K562 (cell line): ENCODE results near the gene DMD. TPM values are rescaled to one million over a fixed set of nuclear protein-coding genes. Genes with fewer than 3 reads are reported as not detected.

ENCODE experiments used
- ATAC-seq: fragments of 200-7000 bp; cut with Tn5 transposase; 3 replicates; pipeline ENCODE4 v1.9.1; 2020; ENCODE audit warnings: moderate library complexity
- BruUV-seq: library from RNA; stranded (reverse); fragments of 400-500 nt; replicated peaks from 2 replicates; lab custom pipeline; 2021; lab: Mats Ljungman, UMichigan
- CTCF ChIA-PET: fragments of 300-600 bp; formaldehyde crosslinking; extraction: SDS; loops from one replicate; lab custom pipeline; 2021; ENCODE audit warnings: low intra/inter-chr PET ratio; lab: Yijun Ruan, JAX
- POLR2A ChIA-PET: fragments of 300-600, 350-650 bp; sonication (Branson Sonifier 250); formaldehyde crosslinking; extraction: SDS; loops from one replicate; lab custom pipeline; 2021; ENCODE audit warnings: antibody characterized with exemption, inconsistent platforms; lab: Yijun Ruan, JAX
- DNase-seq, 4 experiments: peaks; one replicate each; pipeline versions ENCODE4 v3.0.0 to v3.0.0-alpha.2; 2011 to 2018; ENCODE audit warnings: low spot score in 3 of 4, mixed read lengths in 3 of 4; ENCODE audit errors: extremely low read depth in 1 of 4
- FAIRE-seq: peaks from 2 replicates; lab custom pipeline; 2011; peaks lifted over from hg19 to GRCh38; lab: Jason Lieb, UNC
- H2AFZ ChIP-seq: 2 replicates; pipeline ENCODE4 v1.6.0; 2011; ENCODE audit warnings: low read depth, low read length, control low read depth, inconsistent platforms
- H3K27ac ChIP-seq: fragments of 200-600 bp; 3 replicates; pipeline ENCODE4 v1.8.0; 2011; ENCODE audit warnings: low read depth, mild to moderate bottlenecking, control low read depth, inconsistent platforms, low read length, moderate library complexity, mixed read lengths; ENCODE audit errors: extremely low read depth
- H3K27me3 ChIP-seq, 2 experiments: fragments of 300-600 bp in 1 of 2; 2 replicates in 1 of 2; 3 replicates in 1 of 2; pipeline versions ENCODE4 v1.6.0 to v1.8.0; 2011; ENCODE audit warnings: inconsistent platforms in 2 of 2, low read length in 2 of 2, mild to moderate bottlenecking in 1 of 2, mixed read lengths in 1 of 2, moderate library complexity in 1 of 2; ENCODE audit not compliant: control insufficient read depth in 2 of 2, insufficient read depth in 2 of 2
- H3K36me3 ChIP-seq: fragments of 300-600 bp; 3 replicates; pipeline ENCODE4 v1.8.0; 2011; ENCODE audit warnings: mild to moderate bottlenecking, low read length, inconsistent platforms; ENCODE audit not compliant: control insufficient read depth, insufficient read depth
- H3K4me1 ChIP-seq, 2 experiments: fragments of 200-600 bp in 1 of 2; replicated peaks in 1 of 2; 2 replicates in 1 of 2; 3 replicates in 1 of 2; pipeline versions ENCODE4 v1.5.1 to v1.8.0; 2011; ENCODE audit warnings: inconsistent platforms in 2 of 2, low read length in 2 of 2, mild to moderate bottlenecking in 1 of 2, mixed read lengths in 1 of 2, moderate library complexity in 1 of 2; ENCODE audit not compliant: control insufficient read depth in 2 of 2, insufficient read depth in 2 of 2
- H3K4me2 ChIP-seq: 2 replicates; pipeline ENCODE4 v1.6.1; 2011; ENCODE audit warnings: low read length, control low read depth, inconsistent platforms, mixed read lengths; ENCODE audit not compliant: insufficient read depth
- H3K4me3 ChIP-seq: fragments of 200-600 bp; sonication (generic), shearing (Covaris generic); 2 replicates; pipeline ENCODE4 v1.5.1; 2016; ENCODE audit warnings: control low read depth, inconsistent platforms
- H3K79me2 ChIP-seq: fragments of 200-600 bp; 3 replicates; pipeline ENCODE4 v1.8.0; 2011; ENCODE audit warnings: low read length, inconsistent platforms; ENCODE audit not compliant: control insufficient read depth, insufficient read depth
- H3K9ac ChIP-seq, 2 experiments: 2 replicates each; pipeline versions ENCODE4 v1.6.0 to v1.6.1; 2011; ENCODE audit warnings: low read depth in 2 of 2, low read length in 2 of 2, control low read depth in 1 of 2, inconsistent platforms in 1 of 2, mild to moderate bottlenecking in 1 of 2, mixed read lengths in 1 of 2; ENCODE audit not compliant: insufficient read depth in 1 of 2
- H3K9me1 ChIP-seq: one replicate; pipeline ENCODE4 v1.6.0; 2011; ENCODE audit warnings: inconsistent platforms, mild to moderate bottlenecking, low read length, moderate library complexity; ENCODE audit not compliant: control insufficient read depth, insufficient read depth
- H3K9me3 ChIP-seq: replicated peaks from 2 replicates; pipeline ENCODE4 v1.5.1; 2011; ENCODE audit warnings: low read depth, low read length, inconsistent platforms; ENCODE audit not compliant: control insufficient read depth, insufficient read depth
- H4K20me1 ChIP-seq: replicated peaks from 2 replicates; pipeline ENCODE4 v1.6.1; 2011; ENCODE audit warnings: low read length, inconsistent platforms, mixed read lengths; ENCODE audit not compliant: control insufficient read depth, insufficient read depth
- AFF4 ChIP-seq: sonication (generic); formaldehyde crosslinking; IDR thresholded peaks from 2 replicates; pipeline ENCODE4 v1.8.0; 2023; ENCODE audit warnings: mild to moderate bottlenecking, missing genetic modification reagents
- E2F5 ChIP-seq: sonication (generic); formaldehyde crosslinking; IDR thresholded peaks from 2 replicates; pipeline ENCODE4 v1.8.0; 2022; ENCODE audit warnings: mild to moderate bottlenecking, missing genetic modification reagents
- ID3 ChIP-seq, 2 experiments: fragments of 250-450 bp in 1 of 2; fragments of 450-650 bp in 1 of 2; sonication (Bioruptor Pico) in 1 of 2; IDR thresholded peaks; 2 replicates each; pipeline versions ENCODE4 v1.6.1 to v1.8.0; 2016 to 2021; ENCODE audit warnings: mild to moderate bottlenecking in 2 of 2, moderate library complexity in 2 of 2, missing compliant biosample characterization in 1 of 2, missing genetic modification characterization in 1 of 2
- MCM5 ChIP-seq: fragments of 450-650 bp; IDR thresholded peaks from 2 replicates; pipeline ENCODE4 v1.6.1; 2016; ENCODE audit warnings: low read depth
- ZBTB7A ChIP-seq: IDR thresholded peaks from 2 replicates; pipeline ENCODE4 v1.6.1; 2011; ENCODE audit warnings: low read depth, mild to moderate bottlenecking, low read length, moderate library complexity, borderline replicate concordance; ENCODE audit not compliant: control insufficient read depth
- WGBS: fragments of 100-300 bp; shearing (Covaris generic); methylation state at CpG from one replicate; pipeline ENCODE4 v1.1.6; 2016; ENCODE audit warnings: low coverage, mixed read lengths; ENCODE audit not compliant: insufficient coverage; ENCODE audit errors: missing lambda C conversion rate; 5-methylcytosine and 5-hydroxymethylcytosine counted together
- in situ Hi-C: fragments of 300-500 bp; cut with MboI; formaldehyde crosslinking; loops from 4 replicates; pipeline ENCODE4 v1.15.0; 2018; ENCODE audit warnings: inconsistent platforms, mixed read lengths
- intact Hi-C: fragments of 100-400 bp; cut with micrococcal nuclease; formaldehyde crosslinking; loops from 2 replicates; pipeline ENCODE4 v1.14.2; 2022
- polyA plus RNA-seq, 8 experiments: library from polyadenylated mRNA; depleted of rRNA in 4 of 8; stranded (reverse) in 5 of 8; unstranded in 3 of 8; fragments of >200 nt; fragmentation: Nextera tagmentation in 2 of 8; fragmentation: Illumina TruSeq in 1 of 8; extraction: Ambion mirVana in 2 of 8; extraction: Trizol in 1 of 8; gene quantifications; 2 replicates each; pipeline versions ENCODE4 v1.2.1 to v1.2.3, GENCODE V29; 2011 to 2014; ENCODE audit warnings: inconsistent platforms in 1 of 8, missing spikeins in 1 of 8
- total RNA-seq, 7 experiments: library from RNA; depleted of rRNA in 6 of 7; stranded (reverse); fragments of >200 nt in 6 of 7; fragmentation: Illumina TruSeq in 2 of 7; extraction: Trizol in 2 of 7; gene quantifications; 2 replicates each; pipeline versions ENCODE4 v1.2.1 to v1.2.3, GENCODE V29; 2011 to 2021; ENCODE audit warnings: low replicate concordance in 1 of 7
- TF ChIP-seq, protein P1 (sequence below), 3 experiments: fragments of 200-800 bp in 1 of 3; sonication (Bioruptor generic) in 1 of 3; sonication (generic) in 1 of 3; formaldehyde crosslinking in 1 of 3; IDR thresholded peaks; 2 replicates each; pipeline versions ENCODE4 v1.6.1 to v1.8.0; 2016 to 2022; ENCODE audit warnings: mild to moderate bottlenecking in 2 of 3, missing compliant biosample characterization in 2 of 3, missing genetic modification characterization in 2 of 3, missing genetic modification reagents in 1 of 3
- TF ChIP-seq, protein P2 (sequence below): sonication (generic); formaldehyde crosslinking; IDR thresholded peaks from 2 replicates; pipeline ENCODE4 v1.9.0; 2022; ENCODE audit warnings: mild to moderate bottlenecking, missing genetic modification reagents

The DMD gene
- total and polyA plus RNA-seq, 9 of the 15 experiments (the other 6 are each of a cell fraction or from before 2014, with no cell fraction given), result 3.8 to 20.4 (median 11.4) TPM

GRCh38 chrX:31516527-31516926 lies 1694.8 kb downstream of the DMD start:
- POLR2A ChIA-PET, result no interaction called here
- H3K4me1 ChIP-seq, result no peaks in the 10 kb centered on the region; a peak in 1 of 5 replicates
- no peaks in the 10 kb centered on the region for H3K9me3 ChIP-seq
- in situ Hi-C loops, result no loop called here
- ATAC-seq (no peak), FAIRE-seq (no peak), DNase-seq (no peak)
- H3K27me3 ChIP-seq, result no peaks in the 10 kb centered on the region
- TF ChIP-seq, protein P1, sequence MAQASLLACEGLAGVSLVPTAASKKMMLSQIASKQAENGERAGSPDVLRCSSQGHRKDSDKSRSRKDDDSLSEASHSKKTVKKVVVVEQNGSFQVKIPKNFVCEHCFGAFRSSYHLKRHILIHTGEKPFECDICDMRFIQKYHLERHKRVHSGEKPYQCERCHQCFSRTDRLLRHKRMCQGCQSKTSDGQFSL (CRISPR knock-in tag; IDR thresholded peaks at IDR 0.05), result no peak
- TF ChIP-seq, protein P1 (tag; IDR thresholded peaks at IDR 0.05), result no peak
- TF ChIP-seq, protein P2, sequence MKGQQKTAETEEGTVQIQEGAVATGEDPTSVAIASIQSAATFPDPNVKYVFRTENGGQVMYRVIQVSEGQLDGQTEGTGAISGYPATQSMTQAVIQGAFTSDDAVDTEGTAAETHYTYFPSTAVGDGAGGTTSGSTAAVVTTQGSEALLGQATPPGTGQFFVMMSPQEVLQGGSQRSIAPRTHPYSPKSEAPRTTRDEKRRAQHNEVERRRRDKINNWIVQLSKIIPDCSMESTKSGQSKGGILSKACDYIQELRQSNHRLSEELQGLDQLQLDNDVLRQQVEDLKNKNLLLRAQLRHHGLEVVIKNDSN, result no peak
- TF ChIP-seq ID3 (CRISPR knock-in tag; IDR thresholded peaks at IDR 0.05), result no peak
- no peak for TF ChIP-seq ID3 (tag; IDR thresholded peaks at IDR 0.05)
- TF ChIP-seq AFF4 (CRISPR knock-in tag), result no peak
- TF ChIP-seq ZBTB7A, result no peak
- TF ChIP-seq E2F5 (CRISPR knock-in tag), result no peak
- no peak for TF ChIP-seq MCM5
- intact Hi-C loops, result no loop called here
- WGBS, result 20% methylated on average over 6 of the region's 6 CpGs
- CTCF ChIA-PET, result no interaction called here
- no peak overlapping the region for H3K4me3 ChIP-seq
- H3K9me1 ChIP-seq, result no peaks in the 10 kb centered on the region
- no peak overlapping the region for H3K9ac ChIP-seq
- H3K27ac ChIP-seq, result no peak overlapping the region
- H3K4me2 ChIP-seq, result no peak overlapping the region
- BruUV-seq, result no TSS peak
- no peaks in the 10 kb centered on the region for H3K36me3 ChIP-seq
- no peaks in the 10 kb centered on the region for H4K20me1 ChIP-seq
- no peaks in the 10 kb centered on the region for H3K79me2 ChIP-seq
- no peak overlapping the region for H2AFZ ChIP-seq
